Heart right ventricle (tissue), 16 donors: ENCODE data around the gene PKD1L1. TPM values are rescaled to one million over a fixed set of nuclear protein-coding genes. Genes with fewer than 3 reads are reported as not detected.
A peak's percentile ranks its signal among the peaks of the same experiment; 100 is the strongest.

ENCODE experiments used
- ATAC-seq, 8 donors: fragments of 200-7000 bp; cut with Tn5 transposase; one replicate each; pipeline ENCODE4 v1.9.1; 2020; ENCODE audit warnings: mild to moderate bottlenecking in 8 of 8, moderate library complexity in 8 of 8, moderate number of reproducible peaks in 1 of 8
- DNase-seq, 2 donors: peaks; one replicate each; pipeline ENCODE4 v3.0.0-alpha.2; 2020
- H3K27ac ChIP-seq, 10 donors: fragments of 200-600 bp; sonication (generic) in 2 of 10; one replicate each; pipeline versions ENCODE4 v1.5.0 to v1.8.0; 2020 to 2022; ENCODE audit warnings: mild to moderate bottlenecking in 3 of 10
- H3K27me3 ChIP-seq, 7 donors: fragments of 200-600 bp; one replicate each; pipeline ENCODE4 v1.8.0; 2021 to 2022; ENCODE audit warnings: mild to moderate bottlenecking in 2 of 7
- H3K36me3 ChIP-seq, 9 donors: fragments of 200-600 bp; sonication (generic) in 1 of 9; one replicate each; pipeline versions ENCODE4 v1.5.0 to v1.8.0; 2020 to 2022; ENCODE audit warnings: mild to moderate bottlenecking in 2 of 9
- H3K4me1 ChIP-seq, 9 donors: fragments of 200-600 bp; sonication (generic) in 1 of 9; one replicate each; pipeline versions ENCODE4 v1.5.0 to v1.8.0; 2020 to 2022; ENCODE audit warnings: mild to moderate bottlenecking in 4 of 9
- H3K4me3 ChIP-seq, 10 donors: fragments of 200-600 bp; sonication (generic) in 2 of 10; one replicate each; pipeline versions ENCODE4 v1.5.0 to v1.8.0; 2020 to 2022; ENCODE audit warnings: mild to moderate bottlenecking in 7 of 10, moderate library complexity in 2 of 10
- H3K9me3 ChIP-seq, 11 donors: fragments of 200-600 bp in 10 of 11; sonication (generic) in 2 of 11; one replicate each; pipeline versions ENCODE4 v1.5.0 to v1.8.0; 2013 to 2022; ENCODE audit warnings: mild to moderate bottlenecking in 2 of 11, control low read depth in 1 of 11, moderate library complexity in 1 of 11
- CTCF ChIP-seq, 9 donors: fragments of 200-600 bp; sonication (generic) in 2 of 9; IDR thresholded peaks; one replicate each; pipeline versions ENCODE4 v1.5.0 to v1.8.0; 2021 to 2022; ENCODE audit warnings: antibody characterized with exemption in 9 of 9, mild to moderate bottlenecking in 5 of 9, moderate library complexity in 1 of 9
- WGBS, 2 donors: extraction: QIAGEN DNeasy Blood & Tissue Kit; methylation state at CpG; one replicate each; pipeline ENCODE4 v1.1.7; 2013; ENCODE audit warnings: inconsistent platforms in 1 of 2; 5-methylcytosine and 5-hydroxymethylcytosine counted together
- intact Hi-C, 10 donors: fragments of 100-400 bp; cut with DNase I; formaldehyde crosslinking; loops; one replicate each; pipeline versions ENCODE4 v1.11.1 to v1.14.2; 2022
- polyA plus RNA-seq, 2 donors: library from polyadenylated mRNA; stranded (reverse); fragments of 200-250 nt; gene quantifications; one replicate each; pipeline ENCODE4 v1.2.3, GENCODE V29; 2013
- total RNA-seq, 10 donors: library from RNA; stranded (reverse); fragmentation: NEBNext Ultra II Directional in 3 of 10; extraction: Animal tissue kit (Norgen Biotek cat#: 25700) in 3 of 10; gene quantifications; one replicate each; pipeline versions ENCODE4 v1.2.1 to v1.2.4, GENCODE V29; 2021 to 2023
- donor health status: Arrhythmogenic right ventricular cardiomyopathy.
- donor health status: ischemic (EF 13 %, LVEDD 7.1; RV severe dilation, severe dysfunction).
- donor health status: healthy with polysubstance abuse.
- donor health status: DM: no; HTN: yes; CAD: no.
- donor health status: DM: no; HTN: no; CAD: no.
- donor health status: ischemic (EF 25% LVEDD 6.9; RV normal size, moderate dysfunction).
- donor health status: ischemic (EF 25% LVEDD 5.7; RV mildly dilated, moderate dysfunction).
- donor health status: healthy.
- donor health status: DM: yes; HTN: yes; CAD: no.
- donor health status: Ischemic cardiomyopathy.
- donor health status: ischemic (EF 35%, LVEDD 5.7; RV mildly dilated, moderate dysfunction).
- donor health status: nonischemic (EF 11% LVEDD 7.7; RV severe dilation, severe dysfunction).
- donor health status: DM: yes; HTN: yes; CAD: no.
- donor health status: PGD.
- donor health status: ischemic (EF 29% LVEDD 5.4; RV normal size, mild dysfunction).
- donor health status: nonischemic (EF 23%, LVEDD 6.1; RV moderate dilation, normal function).

Gene PKD1L1
- total and polyA plus RNA-seq, 12 donors = 1.5 to 4.7 (median 2.4) TPM

- ATAC-seq = peak in 1 of 8 donors; percentile 20
- no peaks in the 10 kb centered on the region for H3K9me3 ChIP-seq
Measured at GRCh38 chr7:47878662-47879061, 69.6 kb downstream of the PKD1L1 start.

GRCh38 chr7:47877336-47877735, 70.9 kb downstream of the PKD1L1 start:
- no peak for DNase-seq
- Histone ChIP-seq H3K4me1 (peaks cover 0 to 10% (median 0%) of the 10 kb centered on the region in 9 donors), H3K36me3 (peaks cover 0 to 28% (median 0%) of the 10 kb centered on the region in 9 donors), H3K4me3 (no peak overlapping the region), H3K9me3 (no peaks in the 10 kb centered on the region), H3K27me3 (no peaks in the 10 kb centered on the region), H3K27ac (no peak overlapping the region)
- TF ChIP-seq CTCF (IDR thresholded peaks at IDR 0.05) = no peak
- 91 to 93% methylated on average over 10 of the region's 10 CpGs for WGBS, 2 donors
- no peak for ATAC-seq
- intact Hi-C loops = no loop called here

More at GRCh38 chr7:47878662-47879061, 69.6 kb downstream of the PKD1L1 start:
- WGBS, 2 donors = 36 to 49% methylated on average over 4 of the region's 4 CpGs
- no peak overlapping the region for H3K4me3 ChIP-seq
- H3K4me1 ChIP-seq = peaks cover 0 to 13% (median 0%) of the 10 kb centered on the region in 9 donors
- H3K27ac ChIP-seq = no peak overlapping the region
- no peak for DNase-seq
- H3K27me3 ChIP-seq = no peaks in the 10 kb centered on the region
- no peak for TF ChIP-seq CTCF (IDR thresholded peaks at IDR 0.05)
- peaks cover 0 to 32% (median 0%) of the 10 kb centered on the region in 9 donors for H3K36me3 ChIP-seq
- intact Hi-C loops = no loop called here

GRCh38 chr7:47875998-47876744, 72.1 kb downstream of the PKD1L1 start:
- Histone ChIP-seq H3K36me3 (peaks cover 0 to 22% (median 0%) of the 10 kb centered on the region in 9 donors), H3K27ac (peak overlapping the region in 1 of 10 donors; percentile 21), H3K4me3 (no peak overlapping the region), H3K4me1 (peaks cover 0 to 10% (median 0%) of the 10 kb centered on the region in 9 donors), H3K27me3 (no peaks in the 10 kb centered on the region), H3K9me3 (no peaks in the 10 kb centered on the region)
- TF ChIP-seq CTCF (IDR thresholded peaks at IDR 0.05) = no peak
- ATAC-seq (peak in 6 of 8 donors; percentile 11 to 92 (median 28)), DNase-seq (no peak)
- 88 to 89% methylated on average over 2 of the region's 2 CpGs for WGBS, 2 donors
- intact Hi-C loops = no loop called here

DNA sequence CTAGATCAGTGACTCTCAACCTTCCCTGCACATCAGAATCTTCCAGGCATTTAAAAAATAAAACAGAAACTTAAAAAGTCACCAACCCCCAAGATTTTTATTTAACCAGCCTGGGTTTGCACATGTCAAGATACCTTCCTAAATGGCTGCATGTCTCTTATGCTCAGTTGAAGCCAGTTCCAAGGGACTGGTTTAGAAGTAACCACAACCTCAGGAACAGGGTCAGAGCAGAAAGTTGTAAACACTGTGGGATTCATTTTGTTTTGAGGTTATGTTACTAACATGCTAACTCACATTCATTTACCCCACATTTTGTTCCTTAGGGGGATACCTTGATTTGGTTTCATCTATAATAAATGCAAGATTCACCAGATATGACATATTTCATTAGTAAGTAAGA, 72.9 kb downstream of the PKD1L1 start:
- no peak for TF ChIP-seq CTCF (IDR thresholded peaks at IDR 0.05)
- Histone ChIP-seq H3K9me3 (no peaks in the 10 kb centered on the region), H3K36me3 (peaks cover 0 to 22% (median 0%) of the 10 kb centered on the region in 9 donors), H3K4me3 (no peak overlapping the region), H3K4me1 (peaks cover 0 to 10% (median 0%) of the 10 kb centered on the region in 9 donors), H3K27ac (no peak overlapping the region), H3K27me3 (no peaks in the 10 kb centered on the region)
- intact Hi-C loops = no loop called here
- ATAC-seq (no peak), DNase-seq (no peak)
